Activated naive CD4-positive, alpha-beta T cell treated with Interleukin-2 at 50 U/mL for 16 hours (primary cell): ENCODE measurements around the gene ST8SIA5.

ENCODE experiments used
- DNase-seq: peaks from one replicate; pipeline ENCODE4 v3.0.0-alpha.2; 2020

Gene ST8SIA5

DNA sequence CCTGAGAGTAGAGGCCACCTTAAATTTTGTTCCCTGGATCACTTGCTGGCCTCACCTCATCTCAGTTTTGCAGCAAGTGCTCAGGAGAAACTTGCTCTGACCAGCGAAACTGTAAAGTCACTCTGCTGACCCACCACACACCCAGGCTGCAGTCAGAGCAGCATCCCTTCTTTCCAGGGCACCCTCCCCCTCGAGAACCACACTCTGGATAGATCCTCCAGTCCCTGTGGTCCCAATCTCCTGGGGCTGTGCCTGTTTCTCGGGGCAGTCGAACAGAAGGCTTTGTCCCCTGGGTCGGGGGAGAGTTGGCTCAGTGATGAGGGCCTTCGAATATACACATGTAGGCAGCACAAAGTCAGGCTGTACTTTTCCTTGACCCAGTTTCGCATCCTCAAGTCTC, 18.4 kb downstream of the ST8SIA5 start:
- no peak for DNase-seq

DNA sequence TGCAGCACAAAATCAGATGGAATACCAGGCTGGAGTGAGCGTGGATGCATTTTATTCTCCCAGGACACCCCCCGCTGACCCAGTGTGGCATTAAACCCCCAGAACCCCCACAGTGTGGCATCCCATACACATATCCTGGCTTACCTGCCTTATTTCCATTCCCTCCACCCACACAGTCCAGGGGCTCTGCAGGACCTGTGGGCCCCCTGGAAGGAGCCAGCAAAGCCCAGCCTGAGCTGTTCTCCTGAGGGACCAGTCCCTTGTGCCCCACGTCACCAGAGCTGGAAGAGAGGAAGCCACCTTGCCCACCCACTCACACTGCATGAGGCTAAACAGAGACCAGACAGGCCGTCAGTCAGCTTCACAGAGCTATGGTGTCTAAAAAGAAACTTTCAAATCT, 20.1 kb downstream of the ST8SIA5 start:
- no peak for DNase-seq

DNA sequence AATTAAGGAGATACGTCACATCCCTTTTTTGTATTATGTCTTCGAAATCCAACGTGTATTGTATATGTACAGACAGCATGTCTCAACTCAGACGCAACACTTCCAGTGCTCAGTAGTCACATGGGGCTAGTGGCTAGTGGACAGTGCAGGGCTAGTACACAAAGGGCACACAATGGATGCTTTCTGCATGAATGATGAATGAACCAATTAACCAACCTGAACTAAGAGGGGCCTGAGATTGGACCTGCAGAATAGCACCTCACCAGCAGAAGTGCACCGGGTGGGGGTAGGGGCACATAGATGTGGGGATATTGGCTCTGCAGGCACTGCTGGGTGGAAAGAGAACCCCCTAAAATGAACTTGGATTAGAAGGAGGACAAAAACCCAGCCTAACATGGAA, 20.7 kb downstream of the ST8SIA5 start:
- DNase-seq, result no peak

DNA sequence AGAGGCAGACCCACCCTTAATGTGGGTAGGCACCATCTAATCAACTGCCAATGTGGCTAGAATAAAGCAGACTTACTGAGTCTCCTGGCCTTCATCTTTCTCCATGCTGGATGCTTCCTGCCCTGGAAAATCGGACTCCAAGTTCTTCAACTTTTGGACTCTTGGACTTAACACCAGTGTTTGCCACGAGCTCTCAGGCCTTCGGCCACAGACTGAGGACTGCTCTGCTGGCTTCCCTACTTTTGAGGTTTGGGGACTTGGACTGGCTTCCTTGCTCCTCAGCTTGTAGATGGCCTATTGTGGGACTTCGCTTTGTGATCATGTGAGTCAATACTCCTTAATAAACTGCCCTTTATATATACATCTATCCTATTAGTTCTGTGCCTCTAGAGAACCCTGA, 21.9 kb downstream of the ST8SIA5 start:
- no peak for DNase-seq

DNA sequence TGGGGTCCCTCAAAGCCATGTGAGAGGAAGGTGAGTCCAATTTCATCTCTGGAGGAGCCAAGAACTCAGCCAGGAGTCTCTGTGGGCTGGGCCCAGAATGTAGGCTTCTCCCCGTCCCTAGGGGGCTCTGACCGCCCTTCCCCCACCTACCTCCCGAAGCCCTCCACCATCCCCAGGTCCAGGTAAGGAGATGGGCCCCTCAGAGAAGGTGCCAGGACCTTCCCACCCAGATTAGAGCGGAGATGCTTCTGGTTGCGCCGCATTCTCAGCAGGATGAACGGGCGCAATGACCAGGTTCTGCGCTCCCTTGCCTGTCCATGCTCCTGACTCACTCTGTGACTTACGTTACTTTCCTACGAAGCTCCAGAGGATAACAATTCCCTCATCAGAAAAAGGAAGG, 23.0 kb downstream of the ST8SIA5 start:
- no peak for DNase-seq

DNA sequence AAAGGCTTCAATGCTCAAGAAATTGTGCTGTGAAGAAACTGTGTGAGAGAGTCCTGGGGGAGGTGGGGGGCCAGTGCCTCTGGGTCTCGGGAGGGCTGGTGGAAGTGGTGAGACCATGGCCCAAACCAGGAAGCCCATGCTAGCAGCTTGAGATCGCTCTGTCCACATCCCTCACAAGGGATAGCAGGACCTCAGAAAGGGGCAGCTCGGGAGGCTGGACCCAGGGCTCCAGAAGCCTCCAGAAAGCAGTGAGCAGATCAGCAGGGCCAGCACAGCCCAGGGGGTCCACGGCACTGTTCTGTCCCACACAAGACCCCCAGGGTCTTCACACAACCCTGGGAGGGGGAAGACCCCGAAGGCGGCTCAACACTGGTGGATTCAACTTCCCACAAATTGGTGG, 24.1 kb downstream of the ST8SIA5 start:
- no peak for DNase-seq

DNA sequence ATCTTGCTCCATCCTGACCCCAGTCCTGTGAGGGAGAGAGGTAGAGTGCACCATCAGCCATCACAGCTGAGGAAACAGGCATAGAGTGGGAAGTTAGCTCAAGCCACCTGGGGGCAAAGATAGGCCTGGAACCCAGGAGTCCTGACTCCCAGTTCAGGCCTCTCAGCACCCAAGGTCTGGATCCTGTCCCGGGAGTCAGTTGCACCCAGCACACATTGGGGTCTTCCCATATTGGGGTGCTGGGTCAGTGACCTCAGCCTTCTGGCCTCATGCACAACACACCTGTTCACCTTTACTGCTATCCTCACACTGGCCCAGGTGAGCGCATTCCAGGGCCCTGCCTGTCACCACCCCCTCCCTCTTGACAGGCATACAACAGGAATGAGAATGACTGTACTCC, 24.7 kb downstream of the ST8SIA5 start:
- DNase-seq, result no peak

DNA sequence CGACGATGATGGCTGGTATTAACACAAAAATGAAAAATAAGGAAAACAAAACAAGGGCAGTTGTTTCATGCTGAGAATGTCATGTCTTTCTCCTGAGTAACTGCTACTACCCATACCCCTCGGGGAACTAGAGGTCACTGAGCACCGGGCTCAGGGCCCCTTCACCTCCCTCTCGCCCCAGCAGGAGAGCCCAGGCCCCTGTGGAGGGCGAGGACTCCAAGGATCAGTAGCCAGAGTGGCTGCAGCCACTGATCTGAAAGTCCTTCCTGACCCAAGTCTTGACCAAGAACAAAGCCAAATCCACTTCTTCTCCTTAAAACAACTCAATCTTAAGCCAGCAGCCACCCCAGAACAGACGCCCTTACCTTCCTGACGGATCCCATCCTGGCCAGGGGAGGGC, 25.5 kb downstream of the ST8SIA5 start:
- no peak for DNase-seq

DNA sequence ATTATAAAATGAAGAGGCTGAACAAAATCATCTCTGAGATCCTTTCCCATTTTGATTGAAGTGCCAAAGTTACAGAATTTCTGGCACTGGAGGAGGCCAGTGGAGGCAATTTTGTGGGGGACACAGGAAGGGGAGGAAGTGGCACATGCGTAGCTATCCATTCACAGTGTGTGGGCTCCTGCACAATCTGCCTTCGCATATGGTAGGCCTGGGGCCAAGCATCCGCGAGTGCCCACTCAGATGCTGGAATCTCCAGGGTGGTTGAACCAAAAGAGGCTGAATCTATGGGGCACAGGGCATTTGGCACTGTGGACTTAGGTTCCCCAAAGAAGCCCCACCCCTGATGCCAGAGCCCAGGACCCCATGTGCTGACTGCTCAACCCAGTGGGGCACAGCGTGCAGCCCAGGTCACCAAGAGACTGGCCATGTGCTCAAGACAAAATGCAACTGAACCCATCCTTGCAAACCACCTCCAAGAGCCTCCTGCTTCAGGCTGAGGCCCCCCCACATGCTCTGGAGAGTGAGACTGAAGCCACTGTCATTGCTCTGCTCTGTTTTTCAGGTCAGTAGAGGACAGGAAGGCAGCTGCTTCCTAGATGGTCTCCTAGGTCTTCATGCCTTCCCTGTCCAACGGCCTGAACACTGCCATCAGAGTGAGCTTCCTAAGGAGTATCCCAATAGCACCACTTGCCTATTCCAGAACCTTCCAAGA, 28.5 kb downstream of the ST8SIA5 start:
- DNase-seq, result no peak

DNA sequence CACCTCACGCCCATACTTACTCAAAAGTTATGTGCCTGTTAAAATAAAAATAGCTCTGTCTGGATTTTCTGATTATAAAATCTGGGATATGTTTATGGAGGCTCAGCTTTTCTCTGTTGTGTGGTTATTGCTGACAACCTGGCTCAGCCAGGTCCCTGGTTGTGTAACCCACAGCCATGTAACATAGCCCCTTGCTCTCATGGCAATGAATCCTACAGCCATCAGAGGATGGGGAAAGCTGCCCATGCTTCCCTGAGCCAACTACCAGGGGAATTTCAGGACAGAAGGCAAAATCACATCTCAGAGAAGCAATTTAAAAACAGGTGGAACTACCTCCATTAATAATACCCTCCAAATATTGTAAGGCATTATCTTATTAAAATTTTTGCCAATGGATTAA, 29.7 kb downstream of the ST8SIA5 start:
- no peak for DNase-seq

DNA sequence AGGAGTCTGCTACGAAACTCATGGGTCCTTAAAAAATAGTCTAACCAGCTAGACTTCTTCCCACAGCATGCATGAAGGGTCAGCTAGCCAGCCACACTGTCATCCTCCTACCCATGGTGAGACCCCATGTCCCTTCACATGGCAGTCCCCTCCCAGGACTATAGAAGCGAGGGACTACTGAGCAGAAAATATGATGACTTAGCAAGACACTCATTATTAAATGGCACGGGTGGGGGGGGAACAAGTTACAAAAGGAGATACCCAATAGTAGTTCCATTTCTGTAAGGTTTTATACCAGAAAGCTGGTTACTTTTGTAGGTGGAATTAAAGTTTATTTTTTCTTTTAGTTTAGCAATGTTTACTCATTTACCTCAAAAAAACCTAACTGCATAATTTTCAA, 31.5 kb downstream of the ST8SIA5 start:
- DNase-seq, result no peak

DNA sequence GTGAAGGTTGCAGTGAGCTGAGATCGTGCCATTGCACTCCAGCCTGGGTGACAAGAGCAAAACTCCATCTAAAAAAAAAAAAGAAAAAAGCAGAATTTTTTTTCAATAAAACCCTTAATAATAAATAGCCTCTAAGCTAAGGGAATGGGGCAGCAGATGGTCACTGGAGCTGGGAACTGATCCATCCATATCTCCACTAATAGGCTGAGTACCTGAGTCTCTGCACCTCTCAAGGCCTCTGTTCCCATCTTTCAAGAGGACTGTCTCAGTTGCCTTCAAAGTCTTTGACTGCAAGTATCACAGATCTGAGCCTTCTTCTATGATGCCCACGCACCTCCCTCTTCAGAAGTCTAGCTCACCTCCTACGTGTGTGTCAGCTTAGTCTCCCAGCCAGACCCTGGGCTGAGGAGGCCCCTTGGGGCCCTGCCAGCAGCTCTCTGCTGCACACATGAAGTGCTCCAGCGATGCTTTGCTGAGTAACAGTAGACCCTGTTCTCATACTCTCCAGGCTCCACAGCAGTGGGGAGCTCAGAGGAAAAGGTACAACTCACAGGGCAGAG, 32.9 kb downstream of the ST8SIA5 start:
- no peak for DNase-seq

DNA sequence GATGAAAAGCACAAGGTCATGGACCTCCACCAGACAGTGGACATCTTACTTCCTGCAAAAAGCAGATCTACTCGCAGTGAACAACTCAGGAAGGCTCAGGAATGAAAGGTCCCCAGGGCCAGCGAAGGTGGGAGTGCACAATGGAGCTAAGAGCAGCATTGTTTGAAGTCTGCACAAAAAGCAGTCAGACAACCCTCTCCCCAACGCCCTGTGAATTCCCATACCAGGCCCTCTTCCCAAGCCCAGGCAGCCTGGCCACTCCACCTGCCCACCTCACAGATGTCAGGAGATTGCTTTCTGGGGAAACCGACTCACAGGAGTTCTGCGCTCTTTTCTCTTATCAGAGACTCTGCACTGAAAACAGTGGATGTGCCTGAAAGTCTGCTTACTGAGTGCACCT, 34.8 kb downstream of the ST8SIA5 start:
- DNase-seq, result no peak

DNA sequence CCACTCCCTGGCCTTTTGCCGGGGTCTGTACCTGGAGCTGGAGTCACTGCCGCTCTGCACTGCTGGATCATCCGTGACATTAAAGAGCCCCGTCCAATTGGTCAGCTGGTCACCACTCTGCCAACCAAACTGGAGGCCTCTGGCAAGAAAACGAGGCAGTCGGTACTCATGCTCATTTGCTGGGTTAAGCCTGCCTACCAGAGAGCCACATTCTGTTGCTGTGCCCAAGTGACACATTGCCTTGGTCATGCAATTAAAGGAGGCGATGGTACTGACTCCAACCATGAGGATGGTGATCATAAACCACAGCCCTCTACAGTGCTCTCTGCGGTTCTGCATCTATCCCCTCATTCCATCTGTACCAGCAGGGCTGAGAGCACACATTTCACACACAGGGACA, 35.5 kb downstream of the ST8SIA5 start:
- DNase-seq, result no peak

DNA sequence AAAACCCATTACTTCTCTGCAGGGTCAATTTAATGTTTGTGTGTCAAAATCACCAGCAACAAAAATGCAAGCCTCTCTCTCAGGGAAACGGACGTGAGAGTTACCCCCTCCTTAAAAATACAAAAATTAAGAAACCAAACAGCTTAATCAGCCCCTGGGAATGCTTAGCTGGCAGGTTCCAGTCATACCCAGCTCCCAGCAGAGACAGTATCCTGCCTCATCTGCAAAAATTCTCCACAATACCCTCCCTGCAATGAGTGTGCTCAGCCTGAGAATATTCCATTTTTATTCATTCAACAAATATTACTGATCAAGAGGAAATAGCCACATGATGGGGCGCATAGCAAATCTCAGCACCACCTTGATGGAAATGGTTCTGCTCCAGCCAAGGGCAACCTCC, 36.3 kb downstream of the ST8SIA5 start:
- DNase-seq, result no peak

DNA sequence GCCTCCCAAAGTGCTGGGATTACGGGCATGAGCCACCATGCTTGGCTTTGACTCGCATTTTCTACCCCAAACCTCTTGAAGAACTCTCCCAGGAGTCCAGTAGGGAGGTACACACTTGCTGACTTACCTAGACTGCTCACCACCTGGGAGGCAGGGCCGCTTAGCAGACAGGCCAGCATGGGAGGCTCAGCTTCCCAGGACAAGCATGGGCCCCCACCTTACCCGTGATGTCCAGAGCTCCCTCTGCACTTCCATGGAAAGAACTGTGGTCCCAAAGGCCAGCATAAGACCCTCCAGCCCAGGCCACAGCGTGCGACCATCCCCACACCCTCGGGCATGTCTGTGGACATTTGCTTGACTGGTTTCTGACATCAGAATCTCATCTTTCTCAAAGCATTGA, 36.8 kb downstream of the ST8SIA5 start:
- DNase-seq, result no peak

DNA sequence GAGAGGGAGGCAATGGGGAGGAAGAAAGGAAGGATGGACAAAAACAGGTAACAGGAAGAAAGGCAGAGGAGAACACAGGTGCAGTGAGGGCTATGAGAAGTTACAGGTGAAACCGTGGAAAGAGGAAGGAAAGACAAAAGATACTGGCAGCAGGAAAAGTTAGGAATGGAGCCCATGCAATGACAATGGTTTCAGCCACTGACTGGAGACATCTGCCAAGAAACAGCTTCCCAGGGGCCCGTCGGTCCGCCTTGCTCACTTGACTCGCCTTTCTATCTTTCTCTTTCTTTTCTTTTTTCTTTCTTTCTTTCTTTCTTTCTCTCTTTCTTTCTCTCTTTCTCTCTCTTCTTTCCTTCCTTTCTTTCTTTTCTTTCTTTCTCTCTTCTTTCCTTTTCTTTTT, 37.5 kb downstream of the ST8SIA5 start:
- DNase-seq, result no peak

DNA sequence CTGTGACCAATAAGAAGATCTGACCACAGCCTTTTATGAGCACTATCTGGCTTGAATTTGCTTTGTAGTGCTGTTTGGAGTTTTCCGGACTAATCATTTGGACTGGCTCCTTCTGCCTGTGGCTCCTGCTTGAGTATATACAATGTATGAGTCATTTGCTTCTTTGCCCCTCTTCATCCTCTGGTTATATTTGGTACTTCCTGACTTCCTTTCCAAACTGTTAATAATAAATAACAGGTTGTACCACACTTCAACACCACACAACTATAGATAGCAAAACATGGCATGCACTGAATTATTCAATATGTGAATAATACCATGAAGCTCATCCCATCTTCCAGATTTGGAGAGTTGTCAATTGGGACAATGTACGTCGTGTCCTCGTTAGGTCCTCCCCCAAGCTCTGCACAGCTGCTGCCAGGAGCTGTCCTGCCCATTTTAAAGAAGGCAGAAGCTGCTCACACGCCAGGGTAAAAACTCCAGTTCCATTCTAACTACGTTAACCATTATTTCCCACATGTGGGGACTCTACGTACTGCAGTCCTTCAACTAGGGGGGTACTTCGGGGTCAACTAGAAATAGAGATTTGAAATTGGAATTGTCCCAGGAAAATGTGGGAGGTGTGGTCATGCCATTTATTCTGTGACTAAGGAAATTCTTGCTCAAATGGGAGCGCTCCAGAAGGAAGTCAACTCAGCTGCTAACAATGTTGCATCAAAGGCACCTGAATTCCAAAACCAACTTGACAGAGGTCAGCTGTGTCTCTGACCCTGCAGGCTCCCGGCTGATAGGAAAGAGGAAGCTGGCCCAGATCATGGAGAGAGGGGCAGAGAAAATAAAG, 38.1 kb downstream of the ST8SIA5 start:
- DNase-seq, result no peak

DNA sequence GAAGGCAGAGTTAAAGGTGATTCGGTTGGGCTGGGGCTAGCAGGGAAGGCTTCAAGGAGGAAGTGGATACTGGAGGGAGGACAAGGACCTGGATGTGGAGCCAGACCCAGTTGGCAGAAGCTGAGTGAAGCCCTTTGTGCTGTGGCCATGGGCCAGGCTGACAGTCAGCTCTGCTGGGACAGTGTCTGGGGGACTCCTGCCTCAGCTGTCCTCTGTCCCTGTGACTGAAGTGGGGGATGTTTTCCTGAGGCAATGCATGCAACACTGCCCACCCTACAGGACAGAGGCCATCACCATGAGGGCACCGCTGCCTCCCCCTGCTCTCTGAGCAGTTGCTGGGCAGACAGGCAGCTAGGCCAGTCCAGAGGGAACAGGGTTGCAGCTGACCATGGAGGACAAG, 40.0 kb downstream of the ST8SIA5 start:
- no peak for DNase-seq

DNA sequence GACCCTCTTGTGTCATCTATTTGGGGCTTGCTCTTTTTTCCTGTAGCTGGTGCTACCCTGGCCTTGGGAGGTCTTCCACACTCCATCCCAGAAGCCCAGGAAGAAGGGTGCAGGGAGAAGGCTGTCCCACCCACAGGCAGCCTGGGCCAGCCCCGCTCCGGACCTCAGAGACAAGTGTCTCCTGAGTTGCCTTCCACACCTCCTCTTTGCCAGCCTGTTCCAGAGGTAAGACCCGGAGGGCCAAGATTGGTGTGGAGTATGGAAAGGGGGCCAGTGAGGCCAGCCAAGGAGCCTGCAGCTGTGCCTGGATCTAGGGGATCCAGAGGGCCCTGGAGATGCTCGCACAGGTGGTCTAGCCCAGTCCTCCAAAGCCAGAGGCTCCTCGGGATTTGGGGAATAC, 40.5 kb downstream of the ST8SIA5 start:
- no peak for DNase-seq

DNA sequence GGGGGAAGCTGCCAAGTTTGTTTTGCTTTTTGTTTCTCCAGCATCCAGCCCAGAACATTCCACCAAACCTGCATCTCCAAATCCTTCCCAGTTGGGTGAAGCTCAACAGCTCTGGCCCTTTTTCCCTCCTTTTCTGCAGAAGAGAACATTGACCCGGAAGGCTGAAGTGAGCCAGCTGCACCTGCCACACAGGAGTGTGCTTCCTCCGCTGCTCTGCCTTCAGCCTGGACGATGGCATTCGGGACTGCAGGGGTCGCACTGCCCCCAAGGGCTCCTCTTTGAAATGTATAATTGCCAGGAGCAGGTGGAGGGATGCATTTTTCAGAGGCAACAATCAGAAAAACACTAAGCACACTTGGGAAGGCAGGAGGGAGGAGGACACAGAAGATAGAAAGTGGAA, 41.8 kb downstream of the ST8SIA5 start:
- no peak for DNase-seq

DNA sequence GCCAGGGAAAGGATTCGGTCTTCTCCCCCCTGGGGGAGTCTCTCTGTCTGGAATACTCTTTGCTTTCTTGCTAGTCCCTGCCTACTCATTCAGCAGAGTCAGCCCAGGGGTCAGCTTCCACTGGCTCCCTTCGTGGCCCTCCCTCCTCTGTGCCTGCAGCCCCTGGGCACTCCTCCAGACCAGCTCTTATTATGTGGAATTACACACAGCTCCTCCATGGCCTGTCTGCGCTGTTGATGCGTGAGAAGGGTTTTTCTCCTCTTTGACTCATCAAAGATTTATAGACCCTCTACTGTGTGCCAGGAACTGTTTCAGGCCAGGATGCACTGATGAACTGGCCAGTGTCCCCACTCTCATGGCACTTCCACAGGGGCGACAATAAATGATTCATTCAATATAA, 44.4 kb downstream of the ST8SIA5 start:
- DNase-seq, result no peak

DNA sequence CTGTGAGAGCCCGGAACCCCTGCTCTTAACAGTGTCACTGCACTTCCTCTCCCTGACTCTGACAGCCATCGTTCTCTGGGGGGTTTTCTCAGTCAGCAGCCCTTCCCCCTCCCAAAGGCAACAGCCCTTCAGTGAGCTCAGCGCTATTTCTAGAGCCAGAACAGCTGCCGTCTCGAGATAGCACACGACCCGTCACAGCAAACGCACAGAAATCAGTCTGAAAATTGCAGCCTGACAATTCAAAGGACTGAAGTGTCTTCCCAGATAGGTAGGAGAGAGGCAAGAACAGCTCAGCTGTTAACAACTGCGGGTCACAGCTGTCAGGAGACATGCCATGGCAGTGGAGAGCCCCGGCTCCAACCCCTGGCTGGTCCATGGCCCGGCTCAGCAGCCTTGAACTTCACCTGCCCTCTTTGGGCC, 45.4 kb downstream of the ST8SIA5 start:
- DNase-seq, result no peak

DNA sequence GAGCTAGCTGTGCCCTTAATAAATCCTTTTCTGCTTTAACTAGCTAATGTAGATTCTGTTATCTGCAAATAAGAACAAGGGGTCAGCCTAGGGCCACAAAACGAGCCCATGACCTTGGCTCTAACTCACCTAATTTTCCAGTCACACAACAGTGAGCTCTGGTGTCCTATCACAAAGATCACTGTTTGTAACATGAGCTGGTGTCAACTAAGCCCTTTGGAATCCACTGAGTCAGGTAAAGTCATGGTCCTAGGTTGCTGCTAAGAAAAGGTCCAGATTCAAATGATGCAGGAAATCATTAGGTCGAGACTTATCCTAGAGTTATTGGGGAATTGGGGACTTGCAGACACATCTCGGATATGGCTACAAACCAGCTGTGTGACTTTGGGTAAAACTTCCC, 49.9 kb downstream of the ST8SIA5 start:
- DNase-seq, result no peak
